Esophagus muscularis mucosa (tissue), 4 donors: ENCODE results near the gene RALGAPB.

Source experiments
- CTCF ChIP-seq, 3 experiments: fragments of 200-600 bp in 2 of 3; fragments of 450-650 bp in 1 of 3; sonication (generic) in 2 of 3; IDR thresholded peaks; one replicate each; pipeline ENCODE4 v1.5.1; 2017 to 2019; ENCODE audit warnings: antibody characterized with exemption in 3 of 3, mild to moderate bottlenecking in 2 of 3, moderate library complexity in 1 of 3
- EP300 ChIP-seq: sonication (generic); formaldehyde crosslinking; IDR thresholded peaks from one replicate; pipeline ENCODE4 v1.6.1; 2017; ENCODE audit warnings: antibody characterized with exemption
- POLR2A ChIP-seq: fragments of 450-650 bp; IDR thresholded peaks from one replicate; pipeline ENCODE4 v1.6.1; 2017; ENCODE audit warnings: antibody characterized with exemption, moderate library complexity, mild to moderate bottlenecking, low read depth
- POLR2AphosphoS5 ChIP-seq, 2 donors: sonication (generic); formaldehyde crosslinking; IDR thresholded peaks; one replicate each; pipeline ENCODE4 v1.6.1; 2017; ENCODE audit warnings: antibody characterized with exemption in 2 of 2

GRCh38 chr20:38534756-38535155 lies 62.1 kb downstream of the RALGAPB start:
- TF ChIP-seq CTCF (IDR thresholded peaks at IDR 0.05), result no peak
- no peak for TF ChIP-seq POLR2A
- TF ChIP-seq POLR2AphosphoS5 (IDR thresholded peaks at IDR 0.05), result no peak
- no peak for TF ChIP-seq EP300
